Kidney epithelial cell (primary cell): Measurements from ENCODE around the gene SUDS3. TPM values are rescaled to one million over a fixed set of nuclear protein-coding genes. Genes with fewer than 3 reads are reported as not detected.

Source experiments
- DNase-seq: peaks from one replicate; pipeline ENCODE4 v3.0.0-alpha.2; 2010; ENCODE audit warnings: low read depth
- H3K27me3 ChIP-seq: 2 replicates; pipeline ENCODE4 v1.6.0; 2011; ENCODE audit warnings: low read length; ENCODE audit not compliant: control insufficient read depth, insufficient read depth
- H3K36me3 ChIP-seq: 2 replicates; pipeline ENCODE4 v1.5.1; 2011; ENCODE audit warnings: low read length; ENCODE audit not compliant: control insufficient read depth, insufficient read depth
- H3K4me3 ChIP-seq: 2 replicates; pipeline ENCODE4 v1.5.1; 2011; ENCODE audit warnings: low read depth, mild to moderate bottlenecking, control low read depth, low read length
- CTCF ChIP-seq: IDR thresholded peaks from 2 replicates; pipeline ENCODE4 v1.5.1; 2011; ENCODE audit warnings: mild to moderate bottlenecking, moderate library complexity, low read length, control low read depth, inconsistent platforms; ENCODE audit not compliant: insufficient read depth, poor library complexity, severe bottlenecking
- total RNA-seq: library from RNA; depleted of rRNA; stranded (reverse); fragments of >200 nt; gene quantifications from 2 replicates; pipeline ENCODE4 v1.2.3, GENCODE V29; 2015

SUDS3 gene
- total RNA-seq, 1 donor from 2014 or later: 30.5 TPM

DNA sequence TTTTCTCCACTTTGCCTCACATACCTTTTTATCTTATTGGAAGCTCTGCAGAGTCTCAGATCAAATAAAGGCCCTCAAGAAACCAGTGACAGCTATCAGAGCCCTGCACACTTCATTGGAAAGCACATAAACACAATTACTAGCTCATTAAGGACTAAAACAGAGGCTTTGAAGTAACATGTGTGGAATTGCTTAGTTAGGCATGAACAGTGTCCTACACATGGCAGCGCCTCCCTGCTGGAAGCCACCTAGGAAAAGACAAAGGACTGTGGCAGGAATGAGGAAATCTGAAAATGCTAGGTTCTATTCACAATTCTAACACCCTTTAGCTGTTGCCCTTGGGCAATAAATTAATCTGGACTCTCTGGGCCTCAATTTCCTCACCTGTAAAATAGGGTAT, 89.4 kb downstream of the SUDS3 start:
- no peak overlapping the region for H3K4me3 ChIP-seq
- no peak for DNase-seq
- no peak for TF ChIP-seq CTCF

More for the DNA sequence above, 89.4 kb downstream of the SUDS3 start:
- no peaks in the 10 kb centered on the region for H3K27me3 ChIP-seq
- H3K36me3 ChIP-seq: no peaks in the 10 kb centered on the region

Other genes with a start within 250 kb of the SUDS3 start
- gene PEBP1, start 240.4 kb upstream of the SUDS3 start, total RNA-seq: 301 and 331 TPM in 2 replicates
- 8.7 and 13.5 TPM in 2 replicates for gene TAOK3, start 3.6 kb upstream of the SUDS3 start, total RNA-seq